GM21381 (cell line): ENCODE results near the gene ENTPD3.

Experiments
- ATAC-seq: cut with Tn5 transposase; IDR thresholded peaks from one replicate; pipeline ENCODE4 v1.9.1; 2021; ENCODE audit warnings: mild to moderate bottlenecking, moderate library complexity; ENCODE audit not compliant: unreplicated experiment

The ENTPD3 gene, protein sequence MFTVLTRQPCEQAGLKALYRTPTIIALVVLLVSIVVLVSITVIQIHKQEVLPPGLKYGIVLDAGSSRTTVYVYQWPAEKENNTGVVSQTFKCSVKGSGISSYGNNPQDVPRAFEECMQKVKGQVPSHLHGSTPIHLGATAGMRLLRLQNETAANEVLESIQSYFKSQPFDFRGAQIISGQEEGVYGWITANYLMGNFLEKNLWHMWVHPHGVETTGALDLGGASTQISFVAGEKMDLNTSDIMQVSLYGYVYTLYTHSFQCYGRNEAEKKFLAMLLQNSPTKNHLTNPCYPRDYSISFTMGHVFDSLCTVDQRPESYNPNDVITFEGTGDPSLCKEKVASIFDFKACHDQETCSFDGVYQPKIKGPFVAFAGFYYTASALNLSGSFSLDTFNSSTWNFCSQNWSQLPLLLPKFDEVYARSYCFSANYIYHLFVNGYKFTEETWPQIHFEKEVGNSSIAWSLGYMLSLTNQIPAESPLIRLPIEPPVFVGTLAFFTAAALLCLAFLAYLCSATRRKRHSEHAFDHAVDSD

DNA sequence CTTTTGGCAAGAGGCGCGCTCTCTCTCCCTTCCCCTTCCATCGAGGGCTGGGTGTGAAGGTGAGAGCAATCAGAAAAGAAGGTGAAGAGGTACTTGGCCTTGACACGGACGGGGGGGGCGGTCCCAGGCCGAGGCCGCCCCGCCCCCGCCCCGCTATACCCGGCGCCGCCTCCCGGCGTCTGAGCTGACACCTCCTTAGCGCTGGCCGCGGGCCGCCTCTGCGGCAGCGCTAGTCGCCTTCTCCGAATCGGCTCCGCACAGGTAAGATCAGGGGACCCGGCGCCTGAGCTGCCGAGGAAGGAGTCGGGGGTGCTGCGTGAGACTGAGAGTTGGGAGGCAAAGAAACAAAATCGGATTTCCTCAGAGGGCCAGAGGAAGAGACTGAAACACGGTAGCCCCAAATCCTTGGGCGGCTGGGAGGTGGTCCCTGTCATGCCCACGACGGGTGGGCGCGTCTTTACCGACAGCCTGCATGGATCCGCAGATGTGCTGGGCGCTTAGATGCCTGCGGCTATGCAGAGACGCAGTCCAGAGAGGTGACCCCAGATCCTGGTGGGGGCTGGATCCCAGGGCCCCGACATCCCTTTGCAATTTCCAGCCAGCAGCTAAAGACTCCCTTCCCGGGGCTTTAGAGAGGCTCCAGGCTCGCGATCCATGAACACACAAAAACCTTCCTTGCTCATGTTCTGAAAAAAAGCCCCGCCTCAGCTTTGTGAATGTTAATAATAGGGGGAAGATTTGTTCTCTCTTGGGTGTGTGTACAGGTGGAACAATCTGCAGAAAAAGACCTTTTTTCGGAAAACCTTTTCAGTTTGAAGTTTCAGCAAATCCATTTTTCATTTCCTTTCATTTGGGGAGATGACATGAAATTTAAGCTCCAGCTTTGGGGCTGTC lies at the start of gene ENTPD3:
Gene ENTPD3, plus strand, starts transcription at position 184 of the 894 bp plus-strand sequence. CDS start 874 bp downstream, outside the sequence.
- ATAC-seq: no peak

- ATAC-seq: no peak
Observed at GRCh38 chr3:40339871-40340270, 47.1 kb upstream of the ENTPD3 start.

DNA sequence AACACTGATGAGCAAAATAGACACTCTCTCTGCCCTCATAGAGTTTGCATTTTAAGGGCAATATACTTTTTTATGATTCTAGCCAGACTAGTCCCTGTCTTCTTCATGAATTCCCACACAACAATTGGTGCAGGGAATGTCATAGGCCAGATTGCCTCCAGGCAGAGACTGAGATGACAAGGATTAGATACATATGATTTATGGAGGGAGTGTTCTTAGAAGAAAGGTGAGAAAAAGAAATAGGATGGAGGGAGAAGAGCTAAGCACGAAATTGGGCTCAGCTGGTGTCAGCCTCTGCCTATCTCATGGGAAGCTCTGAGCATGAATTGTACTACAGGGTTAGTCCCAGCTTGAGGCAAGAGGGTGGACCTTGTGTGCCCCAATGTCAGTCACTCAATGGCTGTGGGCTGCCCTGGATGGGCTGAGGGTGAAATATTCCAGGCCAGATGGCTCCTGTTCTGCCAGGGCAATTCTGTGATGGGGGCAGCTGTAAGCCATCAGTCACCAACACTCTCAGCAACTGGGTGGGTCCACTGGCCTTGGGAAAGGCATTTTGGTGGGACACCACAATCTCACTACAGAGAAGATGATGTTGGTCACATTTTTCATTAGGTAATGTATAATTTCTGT lies 46.3 kb upstream of the ENTPD3 start:
- ATAC-seq: no peak

- no peak for ATAC-seq
Observed at GRCh38 chr3:40341671-40342070, 45.3 kb upstream of the ENTPD3 start.

DNA sequence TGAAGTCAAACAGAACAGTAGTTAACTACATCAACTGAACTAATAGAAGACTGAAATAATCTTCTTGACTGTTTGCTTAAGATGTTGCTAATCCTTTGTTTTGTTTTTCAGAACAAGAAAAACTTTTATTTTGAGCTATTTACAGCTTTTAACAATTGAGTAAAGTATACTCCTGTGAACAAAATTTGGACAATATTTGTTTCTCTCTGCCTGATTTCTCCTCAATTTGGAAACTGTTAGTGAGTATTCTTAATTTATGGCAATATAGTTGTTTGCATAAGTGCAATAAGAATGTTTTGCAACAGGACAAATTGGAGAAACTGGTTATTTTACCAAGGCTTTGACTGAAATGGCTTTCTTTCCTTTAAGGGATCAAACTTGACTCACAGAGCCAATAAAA lies 36.5 kb upstream of the ENTPD3 start:
- no peak for ATAC-seq

- ATAC-seq: no peak
Observed at GRCh38 chr3:40355410-40355809, 31.6 kb upstream of the ENTPD3 start.

DNA sequence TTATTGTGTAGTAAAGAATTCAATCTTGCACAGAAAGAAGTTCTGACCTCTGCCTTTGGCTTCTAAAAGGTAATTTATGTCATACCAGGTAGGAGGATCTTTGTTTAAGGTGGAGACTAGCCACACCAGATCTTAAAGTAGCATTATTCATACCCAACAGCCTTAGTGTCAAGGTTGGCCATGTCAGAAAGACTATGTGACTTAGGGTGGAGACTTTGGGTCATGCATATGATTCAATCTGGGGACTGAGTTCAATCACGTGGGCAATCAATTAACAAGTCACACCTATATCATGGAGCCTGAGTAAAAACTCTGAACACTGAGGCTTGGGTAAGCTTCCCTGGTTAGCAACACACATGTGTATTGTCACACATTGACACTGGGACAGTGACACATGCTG lies 28.5 kb upstream of the ENTPD3 start:
- ATAC-seq: no peak

GRCh38 chr3:40363674-40364073 lies 23.3 kb upstream of the ENTPD3 start:
- ATAC-seq: no peak

DNA sequence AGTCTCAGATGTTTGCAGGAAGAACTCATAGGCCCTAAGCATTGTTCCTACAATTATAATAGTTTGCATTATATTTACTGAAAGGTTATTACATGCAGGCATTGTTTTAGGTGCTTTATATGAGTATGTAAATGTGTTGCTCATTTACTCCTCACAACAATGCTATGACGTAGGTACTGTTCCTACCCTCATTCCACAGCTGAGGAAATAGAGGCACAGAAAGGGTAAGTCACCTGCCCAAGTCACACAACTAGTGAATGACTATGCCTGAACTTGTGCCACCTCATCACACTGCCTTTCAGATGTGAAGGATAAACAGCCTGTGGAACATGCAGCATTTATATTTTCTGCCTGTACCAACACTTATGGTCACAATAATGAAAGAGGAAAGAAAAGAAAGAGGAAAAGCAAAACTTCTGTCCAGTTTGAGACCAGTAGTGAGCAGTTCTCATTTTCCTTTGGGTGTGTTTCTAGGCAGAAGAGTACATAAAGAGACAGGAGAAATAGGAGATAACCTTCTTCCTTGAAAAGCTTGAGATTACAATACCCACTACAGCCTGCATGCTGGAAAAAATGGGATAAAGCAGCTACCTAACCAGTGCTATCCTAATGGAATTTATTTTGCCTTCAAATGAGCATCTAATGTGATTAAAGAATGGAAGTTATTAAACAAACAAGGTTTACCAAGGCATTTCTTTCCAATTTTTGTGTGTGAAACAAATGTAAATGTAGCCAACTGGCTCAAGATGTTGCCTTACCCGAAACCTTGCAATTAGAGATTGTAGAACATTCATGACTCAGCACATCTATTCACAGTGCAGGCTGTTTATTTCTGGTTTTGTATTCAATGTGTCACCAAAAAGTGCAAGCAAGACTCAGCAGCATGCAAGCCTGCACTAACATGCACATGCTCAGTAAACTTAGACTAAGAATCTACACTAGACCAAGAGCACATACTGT lies 20.5 kb upstream of the ENTPD3 start:
- no peak for ATAC-seq

DNA sequence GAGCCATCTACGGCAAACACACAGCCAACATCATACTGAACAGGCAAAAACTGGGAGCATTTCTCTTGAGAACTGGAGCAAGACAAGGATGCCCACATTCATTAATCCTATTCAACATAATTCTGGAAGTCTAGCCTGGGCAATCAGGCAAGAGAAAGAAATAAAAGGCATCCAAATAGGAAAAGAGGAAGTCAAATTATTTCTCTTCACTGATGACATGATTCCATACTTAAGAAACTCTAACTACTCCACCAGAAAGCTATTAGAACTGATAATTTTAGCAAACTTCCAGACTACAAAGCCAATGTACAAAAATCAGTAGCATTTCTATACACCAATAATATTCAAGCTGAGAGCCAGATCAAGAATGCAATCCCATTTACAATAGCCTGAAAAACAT lies 17.3 kb upstream of the ENTPD3 start:
- ATAC-seq: no peak

DNA sequence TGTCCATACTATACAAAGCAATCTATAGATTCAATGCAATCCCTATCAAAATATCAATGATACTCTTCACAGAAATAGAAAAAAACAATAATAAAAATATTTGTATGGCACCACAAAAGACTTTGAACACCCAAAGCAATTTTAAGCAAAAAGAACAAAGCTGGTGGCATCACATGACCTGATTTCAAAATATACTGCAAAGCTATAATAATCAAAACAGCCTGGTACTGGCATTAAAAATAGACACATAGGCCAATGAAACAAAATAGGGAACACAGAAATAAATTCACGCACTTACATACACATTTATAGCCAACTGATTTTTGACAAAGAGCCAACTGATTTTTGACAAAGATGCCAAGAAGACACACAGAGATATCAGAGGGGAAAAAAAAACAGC lies 9.2 kb upstream of the ENTPD3 start:
- ATAC-seq: no peak

GRCh38 chr3:40379674-40380306 lies 7.2 kb upstream of the ENTPD3 start:
- ATAC-seq: no peak

GRCh38 chr3:40381904-40382616 lies 4.9 kb upstream of the ENTPD3 start:
- no peak for ATAC-seq

GRCh38 chr3:40382617-40382979 lies 4.4 kb upstream of the ENTPD3 start:
- ATAC-seq: no peak

- no peak for ATAC-seq
Observed at GRCh38 chr3:40386213-40386612, 771 bp upstream of the ENTPD3 start.

DNA sequence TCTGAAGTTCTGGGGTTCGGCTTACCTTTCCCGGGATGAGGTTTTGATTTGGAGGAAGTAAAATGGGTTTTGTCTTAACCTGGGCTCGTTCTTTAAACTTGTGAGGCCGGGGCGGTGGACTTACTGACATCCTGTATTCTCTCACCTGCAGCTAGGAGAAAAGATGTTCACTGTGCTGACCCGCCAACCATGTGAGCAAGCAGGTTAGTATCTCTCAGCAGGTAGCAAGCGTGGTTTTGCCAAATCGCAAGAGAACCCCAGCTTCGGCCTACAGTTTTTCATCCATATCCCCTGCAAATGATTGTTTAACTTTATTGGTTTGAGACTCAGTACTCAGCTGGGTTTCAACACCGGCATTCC lies 891 bp downstream of the ENTPD3 start:
- ATAC-seq: no peak

GRCh38 chr3:40396406-40396805 lies 9.4 kb downstream of the ENTPD3 start:
- no peak for ATAC-seq

DNA sequence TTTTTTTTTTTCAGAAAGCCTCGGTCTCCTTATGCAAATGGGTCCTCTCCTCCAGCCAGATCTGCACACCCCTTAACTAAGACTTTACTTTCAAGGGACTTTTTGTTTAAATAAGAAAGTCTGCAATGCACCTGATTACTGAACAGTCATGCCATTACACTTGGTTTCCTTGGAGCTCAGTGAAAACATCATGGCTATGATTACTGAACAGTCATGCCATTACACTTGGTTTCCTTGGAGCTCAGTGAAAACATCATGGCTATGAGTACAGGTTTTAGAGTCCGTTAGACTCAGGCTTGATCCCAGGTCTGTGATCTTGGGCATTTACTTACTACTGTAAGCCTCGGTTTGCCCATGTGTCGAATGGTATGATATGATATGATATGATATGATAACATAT lies 10.1 kb downstream of the ENTPD3 start:
- ATAC-seq: no peak

DNA sequence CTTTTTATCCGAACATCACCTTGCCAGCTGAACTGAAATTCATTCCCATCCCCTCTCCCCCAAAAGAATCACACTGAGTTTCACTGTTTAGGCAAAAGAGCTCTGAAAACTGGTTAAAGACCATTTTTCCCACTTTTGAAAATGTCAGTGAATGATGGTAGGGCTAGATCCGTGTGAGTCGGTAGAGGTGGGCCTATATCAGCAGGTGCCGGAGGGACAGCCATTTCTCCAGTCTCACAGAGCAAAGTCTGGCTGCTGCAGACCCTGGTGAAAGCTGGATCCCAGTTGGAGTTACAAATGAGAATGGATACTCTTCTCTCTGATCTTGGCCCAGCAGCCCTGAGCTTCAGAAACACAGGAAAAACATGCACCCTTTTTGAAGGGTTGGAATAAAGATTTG lies 10.9 kb downstream of the ENTPD3 start:
- no peak for ATAC-seq
